Stimulated activated CD4-positive, alpha-beta T cell treated with anti-CD3 and anti-CD28 coated beads, Interleukin-12 subunit alpha, Interleukin-12 subunit beta, amount 100 ng/mL, for 4 hours (primary cell): Measurements from ENCODE around the gene METTL8.
"Not testable (repeated sequence)": the region's sequence is repeated elsewhere in the genome, so short reads cannot be mapped to it uniquely, and the experiment has no call there.

ENCODE experiments used
- DNase-seq: peaks from one replicate; pipeline ENCODE4 v3.0.0-alpha.2; 2020

Gene METTL8

GRCh38 chr2:171394164-171394740 is 39.5 kb downstream of the METTL8 start:
- no peak for DNase-seq

DNA sequence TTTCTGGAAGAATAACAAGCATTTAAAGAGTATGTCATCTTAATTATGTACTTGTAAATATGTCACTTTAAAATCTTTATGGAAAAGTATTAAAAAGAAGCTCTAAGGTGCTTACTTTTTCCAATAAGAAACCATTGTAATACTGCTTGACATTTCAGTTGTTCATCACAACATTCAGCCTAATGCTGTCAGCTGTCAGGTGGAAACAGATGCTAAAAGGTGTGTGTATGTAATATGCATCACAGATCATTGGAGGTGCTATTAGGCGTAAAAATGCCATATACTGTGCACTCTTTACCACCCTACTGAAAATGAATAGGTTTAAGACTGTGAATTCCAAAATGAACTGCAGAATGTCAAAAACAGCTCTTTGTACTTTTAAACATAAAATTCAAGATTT is 40.3 kb downstream of the METTL8 start:
- no peak for DNase-seq

DNA sequence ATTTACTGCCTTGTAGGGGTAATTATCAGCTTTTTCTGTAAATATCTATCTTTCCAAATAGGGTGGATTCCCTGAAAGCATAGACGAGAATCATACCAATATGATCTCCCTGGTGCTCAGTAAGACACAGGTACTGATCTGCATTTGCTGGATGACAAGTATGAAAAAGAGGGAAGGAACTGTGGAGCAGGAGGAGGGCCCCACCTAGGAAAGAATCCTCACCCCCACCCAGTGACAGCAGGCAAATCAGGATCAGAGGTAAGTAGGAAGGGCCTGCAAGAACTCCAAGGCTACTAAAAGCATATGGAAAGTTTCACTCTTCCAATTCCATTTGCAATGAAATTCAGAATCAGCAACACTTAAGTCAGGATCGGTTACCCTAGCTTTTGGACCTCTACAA is 42.3 kb downstream of the METTL8 start:
- DNase-seq = no peak

DNA sequence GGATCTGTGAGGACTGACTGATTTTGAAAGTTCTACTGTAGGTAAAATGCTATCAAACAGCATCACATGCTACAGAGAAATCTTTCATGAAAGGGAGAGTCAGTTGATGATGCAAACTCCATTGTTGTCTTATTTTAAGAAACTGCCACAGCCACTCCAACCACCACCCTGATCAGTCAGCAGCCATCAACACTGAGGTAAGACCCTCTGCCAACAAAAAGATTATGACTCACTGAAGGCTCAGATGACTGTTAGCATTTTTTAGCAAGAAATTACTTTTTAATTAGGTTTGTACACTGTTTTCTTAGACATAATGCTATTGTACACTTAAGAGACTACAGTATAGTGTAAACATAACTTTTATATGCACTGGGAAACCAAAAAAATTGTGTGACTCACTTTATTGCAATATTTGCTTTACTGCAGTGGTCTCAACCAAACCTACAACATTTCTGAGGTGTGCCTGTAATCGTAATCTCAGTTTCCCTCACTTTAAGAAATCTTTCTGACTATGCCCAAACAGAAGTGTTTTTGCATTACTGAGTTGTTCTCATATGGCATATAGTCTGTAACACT is 42.8 kb downstream of the METTL8 start:
- DNase-seq = no peak

DNA sequence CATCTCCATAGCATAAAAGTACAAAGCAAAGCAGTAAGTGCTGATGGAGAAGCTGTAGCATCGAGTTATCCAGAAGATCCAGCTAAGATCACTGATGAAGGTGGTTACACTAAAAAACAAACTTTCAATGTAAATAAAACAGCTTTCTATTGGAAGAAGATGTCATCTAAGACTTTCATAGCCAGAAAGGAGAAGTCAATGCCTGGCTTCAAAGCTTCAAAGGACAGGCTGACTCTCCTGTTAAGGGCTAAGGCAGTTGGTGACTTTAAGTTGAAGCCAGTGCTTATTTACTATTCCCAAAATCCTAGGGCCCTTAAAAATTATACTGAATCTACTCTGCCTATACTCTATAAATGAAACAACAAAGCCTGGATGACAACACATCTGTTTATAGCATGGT is 44.0 kb downstream of the METTL8 start:
- no peak for DNase-seq

GRCh38 chr2:171389325-171389724 is 44.5 kb downstream of the METTL8 start:
- DNase-seq = no peak

DNA sequence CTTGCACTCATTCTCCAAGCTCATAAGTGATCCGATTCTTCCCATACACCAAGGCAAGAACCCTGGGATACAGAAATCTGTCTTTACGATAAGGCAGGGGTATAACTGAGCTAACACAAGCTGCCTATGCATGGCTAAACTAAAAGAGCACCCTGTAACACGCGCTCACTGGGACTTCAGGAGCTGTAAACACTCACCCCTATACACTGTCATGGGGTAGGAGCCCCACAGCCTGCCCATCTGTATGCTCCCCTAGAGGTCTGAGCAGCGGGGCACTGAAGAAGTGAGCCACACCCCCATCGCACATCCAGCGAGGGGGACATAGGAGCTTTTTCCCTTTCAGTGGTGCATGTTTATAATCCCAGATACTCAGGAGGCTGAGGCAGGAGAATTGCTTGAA is 46.7 kb downstream of the METTL8 start:
- no peak for DNase-seq

GRCh38 chr2:171386627-171387026 is 47.2 kb downstream of the METTL8 start:
- DNase-seq = no peak

- no peak for DNase-seq
These were observed 50.7 kb downstream of the METTL8 start for GRCh38 chr2:171383134-171383533.

- not testable (repeated sequence) for DNase-seq
These were observed 51.6 kb downstream of the METTL8 start for GRCh38 chr2:171382175-171382574.

- DNase-seq = not testable (repeated sequence)
These were observed 55.9 kb downstream of the METTL8 start for GRCh38 chr2:171377852-171378251.

- no peak for DNase-seq
These were observed 66.1 kb downstream of the METTL8 start for GRCh38 chr2:171367692-171368091.

- no peak for DNase-seq
These were observed 68.0 kb downstream of the METTL8 start for GRCh38 chr2:171365778-171366177.

- DNase-seq = no peak
These were observed 68.6 kb downstream of the METTL8 start for GRCh38 chr2:171365232-171365631.

GRCh38 chr2:171362396-171362795 is 71.4 kb downstream of the METTL8 start:
- DNase-seq = no peak

DNA sequence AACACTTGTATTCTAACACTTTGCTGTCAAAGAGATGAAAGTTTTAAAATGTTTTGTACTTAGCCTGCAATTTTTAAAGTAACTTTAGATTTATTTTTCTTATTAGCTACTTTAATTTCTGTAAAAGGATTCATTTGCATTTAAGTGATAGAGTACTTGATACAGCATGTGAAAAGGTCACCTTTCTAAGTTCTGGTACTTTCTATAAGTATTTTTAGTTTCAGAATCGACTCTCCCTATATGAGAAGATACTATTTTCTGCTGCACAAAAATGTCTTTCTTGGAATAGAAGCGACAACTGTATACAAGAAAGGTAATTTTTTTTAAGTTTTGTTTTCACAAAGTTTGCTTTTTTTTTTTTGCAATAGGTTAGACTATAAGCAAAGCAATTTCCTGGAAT is 72.9 kb downstream of the METTL8 start:
- DNase-seq = no peak

DNA sequence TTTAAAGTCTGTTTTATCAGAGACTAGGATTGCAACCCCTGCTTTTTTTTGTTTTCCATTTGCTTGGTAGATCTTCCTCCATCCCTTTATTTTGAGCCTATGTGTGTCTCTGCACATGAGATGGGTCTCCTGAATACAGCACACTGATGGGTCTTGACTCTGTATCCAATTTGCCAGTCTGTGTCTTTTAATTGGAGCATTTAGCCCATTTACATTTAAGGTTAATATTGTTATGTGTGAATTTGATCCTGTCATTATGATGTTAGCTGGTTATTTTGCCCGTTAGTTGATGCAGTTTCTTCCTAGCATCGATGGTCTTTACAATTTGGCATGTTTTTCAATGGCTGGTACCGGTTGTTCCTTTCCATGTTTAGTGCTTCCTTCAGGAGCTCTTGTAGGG is 80.0 kb downstream of the METTL8 start:
- not testable (repeated sequence) for DNase-seq

GRCh38 chr2:171348056-171348455 is 85.7 kb downstream of the METTL8 start:
- DNase-seq = no peak

GRCh38 chr2:171347591-171348032 is 86.2 kb downstream of the METTL8 start:
- no peak for DNase-seq

DNA sequence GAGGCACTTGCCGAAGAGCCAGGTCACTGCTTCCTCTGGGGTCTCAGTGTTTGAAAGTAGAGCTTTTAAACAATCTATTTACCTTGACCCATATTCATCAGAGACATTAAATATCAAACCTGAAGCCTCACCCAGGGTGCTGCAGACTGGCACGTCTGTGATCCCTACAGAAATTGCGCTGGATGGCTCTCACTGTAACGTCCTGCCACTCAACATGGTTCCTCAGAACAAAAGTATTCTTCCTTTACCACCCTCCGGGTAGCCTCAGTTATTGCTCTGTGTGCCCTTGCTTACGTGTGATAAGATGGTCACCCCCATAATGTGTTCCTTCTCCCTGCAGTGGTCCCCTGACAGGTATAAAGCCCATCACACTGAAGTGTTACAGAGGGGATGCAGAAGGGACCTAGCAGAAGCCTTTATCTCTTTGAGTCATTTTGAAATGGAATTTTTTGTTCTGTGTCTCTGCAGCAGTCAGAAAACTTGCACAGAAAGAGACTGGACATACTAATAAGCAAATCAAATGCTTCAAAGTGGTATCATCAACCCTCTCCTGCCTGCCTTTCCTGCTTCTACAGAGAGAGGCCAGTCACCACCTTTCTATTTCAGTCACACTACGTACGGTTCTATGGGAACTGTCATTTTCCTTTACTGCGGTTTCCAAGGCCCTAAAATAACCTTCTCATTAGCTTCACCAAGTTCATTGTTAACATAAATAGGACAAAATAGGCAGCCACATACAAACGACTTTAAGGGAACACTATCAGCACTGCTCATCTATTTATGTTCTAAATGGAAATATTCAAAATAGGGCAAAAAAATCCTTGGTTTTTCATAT is 86.8 kb downstream of the METTL8 start:
- DNase-seq = no peak

- DNase-seq = no peak
These were observed 87.6 kb downstream of the METTL8 start for GRCh38 chr2:171345971-171346722.

DNA sequence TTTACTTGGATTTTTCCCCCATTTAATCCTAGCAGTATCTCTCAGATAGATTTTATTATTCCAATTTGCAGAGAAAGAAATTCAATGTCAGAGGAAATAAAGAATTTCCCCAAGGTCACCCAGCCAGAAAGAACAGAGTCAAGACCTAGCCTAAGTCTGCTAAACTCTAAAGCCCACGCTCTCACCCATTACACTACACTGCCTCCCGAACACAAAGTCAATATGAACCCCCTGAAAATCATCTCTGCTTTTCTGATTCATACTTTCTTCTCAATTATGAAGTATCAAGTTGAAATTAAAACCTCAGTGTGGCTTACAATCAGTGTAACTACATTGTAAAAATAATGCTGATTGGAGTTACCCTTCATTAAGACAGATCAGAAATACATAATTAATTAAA is 89.6 kb downstream of the METTL8 start:
- DNase-seq = no peak

DNA sequence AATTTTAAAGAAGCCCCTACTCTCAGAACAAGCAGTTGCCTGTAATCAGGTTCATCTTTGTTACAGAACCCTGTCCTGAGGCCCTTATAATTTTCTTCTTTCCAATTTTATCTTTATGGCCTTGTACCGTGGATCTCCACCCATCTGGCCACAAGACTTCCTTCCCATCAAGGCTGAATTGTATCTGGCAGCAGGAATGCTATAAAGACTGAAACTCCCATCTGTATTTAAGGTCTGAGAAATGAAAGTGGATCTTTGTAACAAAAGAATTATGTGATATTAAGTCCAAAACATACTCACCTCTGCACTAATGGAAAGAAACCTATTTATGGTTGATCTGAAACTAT is 91.8 kb downstream of the METTL8 start:
- DNase-seq = no peak
